ENCODE results near the gene ARSB. TPM values are rescaled to one million over a fixed set of nuclear protein-coding genes. Genes with fewer than 3 reads are reported as not detected.

ARSB gene
- total and polyA plus RNA-seq, 2 experiments from 2014 or later, result 30.1 to 43.7 TPM

DNA sequence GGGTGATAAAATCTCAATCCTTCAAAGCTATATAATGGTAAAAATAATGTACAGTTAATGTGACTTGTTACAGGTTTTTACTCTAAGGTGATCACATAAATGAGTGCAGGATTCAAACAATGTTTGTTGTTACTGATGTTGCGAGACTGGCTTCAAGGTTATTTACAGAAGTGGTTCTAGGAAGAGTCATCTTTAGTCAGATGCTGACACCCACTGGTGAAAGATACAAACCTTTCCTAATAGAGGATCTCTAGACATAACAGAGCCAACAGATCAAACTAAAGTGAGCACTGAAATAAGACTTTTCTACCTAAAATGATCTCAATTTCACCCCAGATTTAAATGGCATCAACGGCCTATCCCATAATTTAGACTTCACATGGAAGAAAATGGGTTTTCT is 20.2 kb downstream of the ARSB start:
- in situ Hi-C loops (cut with MboI), result no loop called here
- 68 to 69% methylated on average over 2 of the region's 2 CpGs for WGBS, 2 experiments (ENCODE audit: low coverage in 1 of 2, low lambda C conversion rate in 2 of 2, missing lambda C conversion rate in 2 of 2)

DNA sequence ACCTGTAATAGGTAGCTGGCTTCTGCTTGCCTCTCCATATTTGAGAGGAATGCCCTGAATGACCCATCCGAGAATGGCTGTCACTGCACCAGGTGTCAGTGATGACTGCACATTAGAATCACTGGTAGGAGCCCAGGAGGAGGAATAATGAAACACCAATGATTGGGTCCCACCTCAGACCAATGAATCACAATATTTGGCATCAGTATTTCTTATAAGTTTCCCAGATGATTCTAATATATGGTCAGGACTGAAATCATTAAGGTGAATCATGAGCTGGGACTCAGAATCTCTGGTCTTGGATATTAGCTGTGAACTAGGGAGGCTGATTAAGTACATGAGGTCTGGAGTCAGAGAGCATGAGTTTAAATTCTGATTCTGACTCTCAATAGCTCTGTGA is 23.4 kb downstream of the ARSB start:
- no peak overlapping the region for H3K9ac ChIP-seq
- TF ChIP-seq EZH2 (IDR thresholded peaks at IDR 0.05; ENCODE audit: insufficient read depth, poor library complexity, severe bottlenecking) (no peak), EZH2phosphoT487 (IDR thresholded peaks at IDR 0.05; ENCODE audit: insufficient read depth, low read depth) (no peak)
- H3K36me3 ChIP-seq (ENCODE audit: low read depth), result peaks cover 5% of the 10 kb centered on the region; the same call in 1 of the 2 replicates
- H3F3A ChIP-seq (ENCODE audit: insufficient read depth), result 0 out of 2 replicates have a peak, but pooled peaks cover 4% of the 10 kb centered on the region
- no peaks in the 10 kb centered on the region for H4K20me1 ChIP-seq (ENCODE audit: insufficient read depth)
- no peaks in the 10 kb centered on the region for H3K79me2 ChIP-seq (ENCODE audit: insufficient read depth)
- no peak overlapping the region for H3K27ac ChIP-seq
- WGBS, 2 experiments (ENCODE audit: low coverage in 1 of 2, low lambda C conversion rate in 2 of 2, missing lambda C conversion rate in 2 of 2), result 38 to 83% methylated on average over 1 of the region's 1 CpG
- H3K4me1 ChIP-seq (ENCODE audit: insufficient read depth), result no peaks in the 10 kb centered on the region
- no peaks in the 10 kb centered on the region for H3K27me3 ChIP-seq (replicated peaks; ENCODE audit: insufficient read depth)
- H2AFZ ChIP-seq, result no peak overlapping the region
- H3K4me3 ChIP-seq, result no peak overlapping the region
- peak; percentile 72 for DNase-seq
- no peaks in the 10 kb centered on the region for H3K9me2 ChIP-seq (ENCODE audit: insufficient read depth)
- in situ Hi-C loops (cut with MboI), result no loop called here
- H3K9me3 ChIP-seq (ENCODE audit: low read depth), result no peaks in the 10 kb centered on the region
- no peak overlapping the region for H3K4me2 ChIP-seq (ENCODE audit: unreplicated experiment)

More for the DNA sequence above, 20.2 kb downstream of the ARSB start:
- Histone ChIP-seq H3K9me3 (ENCODE audit: low read depth) (no peaks in the 10 kb centered on the region), H3K27me3 (replicated peaks; ENCODE audit: insufficient read depth) (no peaks in the 10 kb centered on the region), H3K4me1 (ENCODE audit: insufficient read depth) (0 out of 2 replicates have a peak, but pooled peaks cover 4% of the 10 kb centered on the region), H3K4me3 (no peak overlapping the region), H3K4me2 (ENCODE audit: unreplicated experiment) (no peak overlapping the region), H3F3A (ENCODE audit: insufficient read depth) (0 out of 2 replicates have a peak, but pooled peaks cover 4% of the 10 kb centered on the region), H3K9ac (no peak overlapping the region), H3K27ac (no peak overlapping the region), H3K36me3 (ENCODE audit: low read depth) (peaks cover 5% of the 10 kb centered on the region; the same call in 1 of the 2 replicates), H3K79me2 (ENCODE audit: insufficient read depth) (no peaks in the 10 kb centered on the region), H4K20me1 (ENCODE audit: insufficient read depth) (no peaks in the 10 kb centered on the region), H3K9me2 (ENCODE audit: insufficient read depth) (no peaks in the 10 kb centered on the region), H2AFZ (no peak overlapping the region)
- no peak for TF ChIP-seq EZH2phosphoT487 (IDR thresholded peaks at IDR 0.05; ENCODE audit: insufficient read depth, low read depth)
- TF ChIP-seq EZH2 (IDR thresholded peaks at IDR 0.05; ENCODE audit: insufficient read depth, poor library complexity, severe bottlenecking), result no peak
- DNase-seq, result peak; percentile 79

DNA sequence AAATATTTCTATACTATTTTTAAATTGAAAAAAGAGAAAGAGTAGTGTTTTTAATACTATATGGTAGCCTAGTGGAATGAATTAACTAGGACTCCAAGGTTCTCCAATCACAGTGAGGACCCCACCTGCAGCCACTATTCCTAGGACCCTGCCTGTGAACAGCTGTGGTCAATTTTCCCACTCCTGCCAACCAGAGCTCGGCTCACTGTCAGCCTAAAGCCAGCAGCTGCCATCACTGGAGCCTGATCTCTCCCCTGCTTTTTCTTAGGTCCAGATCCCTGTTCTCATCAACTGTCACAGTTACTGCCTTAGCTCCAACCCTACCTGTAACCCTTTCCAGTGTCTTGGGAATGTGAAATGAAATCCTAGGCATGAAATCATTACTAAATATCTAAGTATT is 25.3 kb downstream of the ARSB start:
- peaks cover 5% of the 10 kb centered on the region; the same call in 1 of the 2 replicates for H3K36me3 ChIP-seq (ENCODE audit: low read depth)
- DNase-seq, result no peak
- TF ChIP-seq EZH2phosphoT487 (IDR thresholded peaks at IDR 0.05; ENCODE audit: insufficient read depth, low read depth) (no peak), EZH2 (IDR thresholded peaks at IDR 0.05; ENCODE audit: insufficient read depth, poor library complexity, severe bottlenecking) (no peak)
- no peaks in the 10 kb centered on the region for H3K27me3 ChIP-seq (replicated peaks; ENCODE audit: insufficient read depth)
- H3K9ac ChIP-seq, result no peak overlapping the region
- no peak overlapping the region for H3K27ac ChIP-seq
- no peak overlapping the region for H3K4me3 ChIP-seq
- no peaks in the 10 kb centered on the region for H4K20me1 ChIP-seq (ENCODE audit: insufficient read depth)
- in situ Hi-C loops (cut with MboI), result no loop called here
- no peaks in the 10 kb centered on the region for H3F3A ChIP-seq (ENCODE audit: insufficient read depth)
- no peaks in the 10 kb centered on the region for H3K9me2 ChIP-seq (ENCODE audit: insufficient read depth)
- H3K4me2 ChIP-seq (ENCODE audit: unreplicated experiment), result no peak overlapping the region
- no peaks in the 10 kb centered on the region for H3K9me3 ChIP-seq (ENCODE audit: low read depth)
- no peak overlapping the region for H2AFZ ChIP-seq
- WGBS, 2 experiments (ENCODE audit: low coverage in 1 of 2, low lambda C conversion rate in 2 of 2, missing lambda C conversion rate in 2 of 2), result 94 to 100% methylated on average over 1 of the region's 1 CpG
- no peaks in the 10 kb centered on the region for H3K79me2 ChIP-seq (ENCODE audit: insufficient read depth)
- no peaks in the 10 kb centered on the region for H3K4me1 ChIP-seq (ENCODE audit: insufficient read depth)

DNA sequence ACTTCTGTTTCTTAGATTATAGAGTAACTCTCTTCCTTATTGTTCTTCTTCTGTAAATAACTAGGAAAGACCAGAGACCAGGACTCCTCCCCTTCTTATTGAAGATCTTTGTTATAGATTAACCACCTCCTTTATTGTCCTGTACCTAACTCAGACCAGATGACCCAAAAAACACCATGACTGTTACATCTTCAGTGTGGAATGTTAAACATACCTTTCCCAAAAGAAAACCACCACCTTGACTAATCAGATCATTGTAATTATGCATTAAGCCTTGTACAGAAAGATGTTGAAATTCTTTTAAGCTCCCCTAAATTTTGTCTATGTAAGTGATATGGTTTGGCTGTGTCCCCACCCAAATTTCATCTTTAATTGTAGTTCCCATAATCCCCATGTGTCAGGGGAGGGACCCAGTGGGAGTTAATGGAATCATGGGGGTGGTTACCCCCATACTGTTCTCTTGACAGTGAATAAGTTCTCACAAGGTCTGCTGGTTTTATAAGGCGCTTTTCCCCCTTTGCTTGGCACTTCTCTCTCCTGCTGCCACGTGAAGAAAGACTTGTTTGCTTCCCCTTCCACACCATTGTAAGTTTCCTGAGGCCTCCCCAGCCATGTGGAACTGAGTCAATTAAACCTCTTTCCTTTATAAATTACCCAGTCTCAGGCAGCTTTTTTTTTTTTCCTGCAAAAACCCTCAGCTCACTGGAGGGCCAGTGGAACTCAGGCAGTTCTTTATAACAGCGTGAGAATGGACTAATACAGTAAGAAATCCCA is 26.3 kb downstream of the ARSB start:
- WGBS, 2 experiments (ENCODE audit: low coverage in 1 of 2, low lambda C conversion rate in 2 of 2, missing lambda C conversion rate in 2 of 2), result 94 to 98% methylated on average over 3 of the region's 3 CpGs
- Histone ChIP-seq H3K27ac (no peak overlapping the region), H3K4me1 (ENCODE audit: insufficient read depth) (0 out of 2 replicates have a peak, but pooled peaks cover under 1% of the 10 kb centered on the region), H3K4me2 (ENCODE audit: unreplicated experiment) (no peak overlapping the region), H3K36me3 (ENCODE audit: low read depth) (peaks cover 5% of the 10 kb centered on the region; the same call in 1 of the 2 replicates), H4K20me1 (ENCODE audit: insufficient read depth) (no peaks in the 10 kb centered on the region), H3K9me3 (ENCODE audit: low read depth) (no peaks in the 10 kb centered on the region), H3K4me3 (no peak overlapping the region), H2AFZ (no peak overlapping the region), H3K9me2 (ENCODE audit: insufficient read depth) (no peaks in the 10 kb centered on the region), H3K27me3 (replicated peaks; ENCODE audit: insufficient read depth) (no peaks in the 10 kb centered on the region), H3K79me2 (ENCODE audit: insufficient read depth) (no peaks in the 10 kb centered on the region), H3K9ac (no peak overlapping the region), H3F3A (ENCODE audit: insufficient read depth) (no peaks in the 10 kb centered on the region)
- DNase-seq, result no peak
- TF ChIP-seq EZH2 (IDR thresholded peaks at IDR 0.05; ENCODE audit: insufficient read depth, poor library complexity, severe bottlenecking) (no peak), EZH2phosphoT487 (IDR thresholded peaks at IDR 0.05; ENCODE audit: insufficient read depth, low read depth) (no peak)
- in situ Hi-C loops (cut with MboI), result no loop called here
